GM19025 (cell line): ENCODE results near the gene SPHK2.
"Not testable (repeated sequence)": the region's sequence is repeated elsewhere in the genome, so short reads cannot be mapped to it uniquely, and the experiment has no call there.

Experiments used
- ATAC-seq: cut with Tn5 transposase; IDR thresholded peaks from one replicate; pipeline ENCODE4 v1.9.1; 2021; ENCODE audit warnings: mild to moderate bottlenecking, low read depth, moderate library complexity; ENCODE audit not compliant: unreplicated experiment

Gene SPHK2

GRCh38 chr19:48674921-48675824 is 55.9 kb downstream of the SPHK2 start:
- no peak for ATAC-seq

DNA sequence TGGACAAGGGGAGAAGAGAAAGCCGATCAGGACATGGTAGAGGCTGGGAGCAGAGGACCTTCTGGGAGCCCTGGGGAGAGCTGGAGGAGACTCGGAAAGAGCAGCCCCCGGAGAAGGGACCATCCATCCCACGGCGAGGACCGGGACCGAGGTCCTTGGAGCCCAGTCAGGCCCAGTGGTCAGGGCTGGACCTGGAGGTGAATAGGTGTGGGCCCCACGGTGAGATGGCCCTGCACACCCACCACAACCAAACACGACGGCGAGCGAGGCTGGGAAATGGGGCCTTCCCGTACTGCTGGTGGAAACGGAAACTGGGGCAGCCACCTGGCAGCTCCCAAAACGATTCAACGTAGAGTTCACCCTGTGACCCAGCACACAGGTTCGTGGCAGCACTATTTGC is 57.2 kb downstream of the SPHK2 start:
- no peak for ATAC-seq

- ATAC-seq = no peak
Observed at GRCh38 chr19:48676887-48677286, 57.6 kb downstream of the SPHK2 start.

- no peak for ATAC-seq
Observed at GRCh38 chr19:48678201-48678600, 58.9 kb downstream of the SPHK2 start.

DNA sequence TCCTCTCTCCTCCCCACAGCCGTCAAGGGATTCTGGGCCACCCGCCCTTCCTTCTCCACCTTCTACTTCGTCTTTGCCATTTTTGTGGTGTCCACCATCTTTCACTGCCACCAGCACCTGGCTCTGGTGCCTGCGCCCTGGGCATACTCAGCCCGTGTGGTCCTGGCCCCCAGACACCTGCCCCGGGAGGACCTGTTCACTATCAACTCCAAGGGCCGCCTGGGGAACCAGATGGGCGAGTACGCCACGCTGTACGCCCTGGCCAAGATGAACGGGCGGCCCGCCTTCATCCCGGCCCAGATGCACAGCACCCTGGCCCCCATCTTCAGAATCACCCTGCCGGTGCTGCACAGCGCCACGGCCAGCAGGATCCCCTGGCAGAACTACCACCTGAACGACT is 60.7 kb downstream of the SPHK2 start:
- ATAC-seq = not testable (repeated sequence)
